OCI-LY7 (cell line): ENCODE results near the gene PODXL2. TPM values are rescaled to one million over a fixed set of nuclear protein-coding genes. Genes with fewer than 3 reads are reported as not detected.

ENCODE experiments used
- BruUV-seq: library from RNA; stranded (reverse); fragments of 400-500 nt; replicated peaks from 2 replicates; lab custom pipeline; 2021; lab: Mats Ljungman, UMichigan
- CTCF ChIA-PET: fragments of 300-600 bp; sonication (Branson Sonifier 250); formaldehyde crosslinking; loops from one replicate; lab custom pipeline; 2022; ENCODE audit warnings: antibody characterized with exemption; ENCODE audit not compliant: unreplicated experiment; lab: Charles Lee
- POLR2A ChIA-PET: fragments of 300-600 bp; sonication (Branson Sonifier 250); formaldehyde crosslinking; loops from one replicate; lab custom pipeline; 2022; ENCODE audit warnings: antibody characterized with exemption; lab: Charles Lee
- DNase-seq: peaks from one replicate; pipeline ENCODE4 v3.0.0-alpha.2; 2015; ENCODE audit warnings: low spot score
- H2AFZ ChIP-seq: fragments of 200-600 bp; sonication (generic), shearing (Covaris generic); 2 replicates; pipeline ENCODE4 v1.6.1; 2014; ENCODE audit warnings: mild to moderate bottlenecking, antibody characterized with exemption, low read length, moderate library complexity
- H3K27ac ChIP-seq: fragments of 200-600 bp; sonication (generic); 2 replicates; pipeline ENCODE4 v1.5.1; 2014; ENCODE audit warnings: mixed run types, low read depth, mild to moderate bottlenecking, moderate library complexity, low read length, inconsistent platforms; ENCODE audit not compliant: poor library complexity, severe bottlenecking
- H3K36me3 ChIP-seq: fragments of 200-600 bp; sonication (generic); 2 replicates; pipeline ENCODE4 v1.6.1; 2014; ENCODE audit warnings: mild to moderate bottlenecking, antibody characterized with exemption, low read length, moderate library complexity, mixed read lengths; ENCODE audit not compliant: insufficient read depth
- H3K4me1 ChIP-seq: fragments of 200-600 bp; sonication (generic); 2 replicates; pipeline ENCODE4 v1.5.1; 2014; ENCODE audit warnings: mild to moderate bottlenecking, low read length; ENCODE audit not compliant: insufficient read depth, poor library complexity, severe bottlenecking
- H3K4me2 ChIP-seq: fragments of 200-600 bp; sonication (generic); 2 replicates; pipeline ENCODE4 v1.6.1; 2014; ENCODE audit warnings: mild to moderate bottlenecking, low read length
- H3K4me3 ChIP-seq: fragments of 200-600 bp; sonication (generic); 2 replicates; pipeline ENCODE4 v1.5.1; 2014; ENCODE audit warnings: mild to moderate bottlenecking, low read depth, low read length; ENCODE audit not compliant: poor library complexity, severe bottlenecking
- H3K79me2 ChIP-seq: fragments of 200-600 bp; sonication (generic); 2 replicates; pipeline ENCODE4 v1.6.1; 2016; ENCODE audit warnings: low read depth, mild to moderate bottlenecking, low read length, moderate library complexity, mixed read lengths; ENCODE audit not compliant: insufficient read depth
- H3K9me2 ChIP-seq: fragments of 200-600 bp; sonication (generic); 2 replicates; pipeline ENCODE4 v1.6.1; 2016; ENCODE audit warnings: mild to moderate bottlenecking, low read length, mixed read lengths; ENCODE audit not compliant: insufficient read depth
- H3K9me3 ChIP-seq: fragments of 200-600 bp; sonication (generic); 2 replicates; pipeline ENCODE4 v1.6.1; 2014; ENCODE audit warnings: mild to moderate bottlenecking, mixed run types, low read length, mixed read lengths
- H4K20me1 ChIP-seq: fragments of 200-600 bp; sonication (generic); 2 replicates; pipeline ENCODE4 v1.6.1; 2014; ENCODE audit warnings: mild to moderate bottlenecking, antibody characterized with exemption, low read length, moderate library complexity, mixed read lengths; ENCODE audit not compliant: insufficient read depth
- EZH2phosphoT487 ChIP-seq: fragments of 200-600 bp; sonication (generic); IDR thresholded peaks from 2 replicates; pipeline ENCODE4 v1.6.1; 2018; ENCODE audit warnings: low read depth, borderline replicate concordance, mild to moderate bottlenecking, mixed run types, antibody characterized with exemption, low read length, moderate library complexity, mixed read lengths
- intact Hi-C: fragments of 100-400 bp; cut with micrococcal nuclease; formaldehyde crosslinking; loops from one replicate; pipeline ENCODE4 v1.10.0; 2022; ENCODE audit not compliant: unreplicated experiment
- total RNA-seq, 2 experiments: library from RNA; depleted of rRNA in 1 of 2; stranded (reverse); fragments of >200 nt in 1 of 2; shearing (Covaris generic) in 1 of 2; gene quantifications; 2 replicates each; pipeline ENCODE4 v1.2.3, GENCODE V29; 2014 to 2022
- TF ChIP-seq, protein P1 (sequence below): fragments of 200-600 bp; sonication (generic); conservative IDR thresholded peaks from 2 replicates; pipeline ENCODE4 v1.5.1; 2014; ENCODE audit warnings: mild to moderate bottlenecking, antibody characterized with exemption, low read length, moderate library complexity, mixed read lengths

Gene PODXL2
- total RNA-seq, 2 experiments from 2014 or later: 16.1 to 29.4 TPM

GRCh38 chr3:127682561-127682960 is 53.6 kb downstream of the PODXL2 start:
- Histone ChIP-seq H2AFZ (no peak overlapping the region), H3K36me3 (no peaks in the 10 kb centered on the region), H3K9me3 (0 out of 2 replicates have a peak, but pooled peaks cover 8% of the 10 kb centered on the region), H3K4me3 (no peak overlapping the region), H3K27ac (no peak overlapping the region), H3K79me2 (no peaks in the 10 kb centered on the region), H3K9me2 (no peaks in the 10 kb centered on the region), H4K20me1 (no peaks in the 10 kb centered on the region), H3K4me1 (peaks cover 16% of the 10 kb centered on the region), H3K4me2 (no peak overlapping the region)
- TF ChIP-seq EZH2phosphoT487: no peak
- no peak for DNase-seq
- no TSS peak for BruUV-seq
- ChIA-PET POLR2A (interaction anchor here (0.6 to 1.3 kb wide), 2 partner anchors 22 to 952 kb away, joined by 3 read pairs; no protein-coding TSS in a partner anchor), CTCF (no interaction called here)
- intact Hi-C loops: no loop called here

GRCh38 chr3:127684871-127685707 is 56.1 kb downstream of the PODXL2 start:
- CTCF ChIA-PET: no interaction called here
- no peak overlapping the region for H2AFZ ChIP-seq
- no peaks in the 10 kb centered on the region for H3K9me2 ChIP-seq
- no peak for TF ChIP-seq EZH2phosphoT487
- TF ChIP-seq, protein P1, sequence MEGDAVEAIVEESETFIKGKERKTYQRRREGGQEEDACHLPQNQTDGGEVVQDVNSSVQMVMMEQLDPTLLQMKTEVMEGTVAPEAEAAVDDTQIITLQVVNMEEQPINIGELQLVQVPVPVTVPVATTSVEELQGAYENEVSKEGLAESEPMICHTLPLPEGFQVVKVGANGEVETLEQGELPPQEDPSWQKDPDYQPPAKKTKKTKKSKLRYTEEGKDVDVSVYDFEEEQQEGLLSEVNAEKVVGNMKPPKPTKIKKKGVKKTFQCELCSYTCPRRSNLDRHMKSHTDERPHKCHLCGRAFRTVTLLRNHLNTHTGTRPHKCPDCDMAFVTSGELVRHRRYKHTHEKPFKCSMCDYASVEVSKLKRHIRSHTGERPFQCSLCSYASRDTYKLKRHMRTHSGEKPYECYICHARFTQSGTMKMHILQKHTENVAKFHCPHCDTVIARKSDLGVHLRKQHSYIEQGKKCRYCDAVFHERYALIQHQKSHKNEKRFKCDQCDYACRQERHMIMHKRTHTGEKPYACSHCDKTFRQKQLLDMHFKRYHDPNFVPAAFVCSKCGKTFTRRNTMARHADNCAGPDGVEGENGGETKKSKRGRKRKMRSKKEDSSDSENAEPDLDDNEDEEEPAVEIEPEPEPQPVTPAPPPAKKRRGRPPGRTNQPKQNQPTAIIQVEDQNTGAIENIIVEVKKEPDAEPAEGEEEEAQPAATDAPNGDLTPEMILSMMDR: no peak
- H3K4me2 ChIP-seq: no peak overlapping the region
- no peak overlapping the region for H3K27ac ChIP-seq
- POLR2A ChIA-PET: no interaction called here
- no peak overlapping the region for H3K4me3 ChIP-seq
- peaks cover 10% of the 10 kb centered on the region for H3K4me1 ChIP-seq
- H3K9me3 ChIP-seq: 0 out of 2 replicates have a peak, but pooled peaks cover 10% of the 10 kb centered on the region
- H4K20me1 ChIP-seq: no peaks in the 10 kb centered on the region
- no peak for DNase-seq
- H3K36me3 ChIP-seq: no peaks in the 10 kb centered on the region
- no TSS peak for BruUV-seq
- H3K79me2 ChIP-seq: no peaks in the 10 kb centered on the region
- intact Hi-C loops: no loop called here

DNA sequence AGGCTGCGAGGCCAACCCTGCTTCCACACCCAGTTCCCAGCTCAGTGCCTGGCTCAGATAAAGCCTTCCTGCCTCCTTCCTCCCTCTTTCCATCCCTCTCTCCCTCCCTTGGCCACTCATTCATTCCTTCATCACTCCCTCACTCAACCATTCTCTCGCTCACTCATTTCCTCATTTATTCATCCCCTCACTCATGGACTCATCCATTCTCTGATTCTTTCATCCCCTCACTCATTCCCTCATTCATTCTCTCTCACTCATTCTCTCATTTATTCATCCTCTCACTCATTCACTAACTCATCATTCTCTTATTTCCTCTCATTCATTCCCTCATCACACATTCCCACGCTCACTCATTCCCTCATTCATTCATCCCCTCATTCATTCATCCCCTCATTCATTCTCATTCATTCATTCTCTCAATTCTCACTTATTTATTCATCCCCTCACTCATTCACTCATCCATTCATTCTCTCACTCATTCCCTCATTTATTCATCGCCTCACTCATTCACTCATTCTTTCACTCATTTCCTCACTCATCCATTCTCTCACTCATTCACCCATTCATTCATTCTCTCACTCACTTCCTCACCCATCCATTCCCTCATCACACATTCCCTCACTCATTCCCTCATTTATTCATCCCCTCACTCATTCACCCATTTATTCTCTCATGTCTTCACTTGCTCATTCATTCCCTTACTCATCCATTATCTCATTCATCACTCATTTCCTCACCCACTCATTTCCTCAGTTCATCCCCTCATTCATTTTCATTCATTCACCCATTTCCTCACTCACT is 56.9 kb downstream of the PODXL2 start:
- CTCF ChIA-PET: no interaction called here

More for the DNA sequence above, 56.9 kb downstream of the PODXL2 start:
- Histone ChIP-seq H4K20me1 (no peaks in the 10 kb centered on the region), H3K4me3 (no peak overlapping the region), H3K4me1 (peaks cover 10% of the 10 kb centered on the region), H2AFZ (no peak overlapping the region), H3K9me2 (no peaks in the 10 kb centered on the region), H3K36me3 (no peaks in the 10 kb centered on the region), H3K4me2 (no peak overlapping the region), H3K9me3 (0 out of 2 replicates have a peak, but pooled peaks cover 10% of the 10 kb centered on the region), H3K79me2 (no peaks in the 10 kb centered on the region), H3K27ac (no peak overlapping the region)
- BruUV-seq: no TSS peak
- intact Hi-C loops: no loop called here
- TF ChIP-seq, protein P1: no peak
- TF ChIP-seq EZH2phosphoT487: no peak
- no peak for DNase-seq
- POLR2A ChIA-PET: no interaction called here
